Stimulated activated memory B cell treated with anti-CD40 and anti-IgM and Interleukin-4, amounts not matched to agents 10 μg/mL and 1 μg/mL and 100 μg/mL, for 72 hours (primary cell): ENCODE measurements around the gene MUC4.
A peak's percentile ranks its signal among the peaks of the same experiment; 100 is the strongest.

Experiments used
- ATAC-seq: fragments of 150-1000 bp; cut with Tn5 transposase; 2 replicates; pipeline ENCODE4 v1.10.0; 2021
- H3K27ac Mint-ChIP-seq: one replicate; pipeline ENCODE4 v1.8.0; 2022; ENCODE audit warnings: mild to moderate bottlenecking, mixed read lengths
- H3K27me3 Mint-ChIP-seq: one replicate; pipeline ENCODE4 v1.8.0; 2022; ENCODE audit warnings: mixed read lengths
- H3K36me3 Mint-ChIP-seq: one replicate; pipeline ENCODE4 v1.8.0; 2022; ENCODE audit warnings: mixed read lengths
- H3K4me1 Mint-ChIP-seq: one replicate; pipeline ENCODE4 v1.8.0; 2022; ENCODE audit warnings: mixed read lengths
- H3K4me3 Mint-ChIP-seq: one replicate; pipeline ENCODE4 v1.8.0; 2022; ENCODE audit warnings: mild to moderate bottlenecking, moderate library complexity, mixed read lengths
- H3K9me3 Mint-ChIP-seq: one replicate; pipeline ENCODE4 v1.8.0; 2022; ENCODE audit warnings: mixed read lengths

Gene MUC4

GRCh38 chr3:195811756-195812155 is at the start of gene MUC4:
Gene MUC4 (minus strand): TSS chr3:195811929. CDS start chr3:195811817, 112 bp downstream.
- H3K4me3 Mint-ChIP-seq, result no peak within 1 kb of the TSS
- H3K27me3 Mint-ChIP-seq, result peaks cover 63% of the 10 kb centered on the region
- no peaks in the 10 kb centered on the region for H3K36me3 Mint-ChIP-seq
- H3K9me3 Mint-ChIP-seq, result no peaks in the 10 kb centered on the region
- peaks cover 6% of the 10 kb centered on the region for H3K4me1 Mint-ChIP-seq
- H3K27ac Mint-ChIP-seq, result no peak within 1 kb of the TSS
- ATAC-seq, result no peak

GRCh38 chr3:195860456-195860855 is 48.7 kb upstream of the MUC4 start:
- H3K4me1 Mint-ChIP-seq, result peaks cover 22% of the 10 kb centered on the region
- H3K9me3 Mint-ChIP-seq, result no peaks in the 10 kb centered on the region
- peak overlapping the region; percentile 58 for H3K27ac Mint-ChIP-seq
- no peak overlapping the region for H3K4me3 Mint-ChIP-seq
- H3K36me3 Mint-ChIP-seq, result no peaks in the 10 kb centered on the region
- no peaks in the 10 kb centered on the region for H3K27me3 Mint-ChIP-seq
- ATAC-seq, result no peak

- no peak overlapping the region for H3K4me3 Mint-ChIP-seq
- H3K4me1 Mint-ChIP-seq, result peaks cover 19% of the 10 kb centered on the region
- peak overlapping the region; percentile 58 for H3K27ac Mint-ChIP-seq
- H3K27me3 Mint-ChIP-seq, result no peaks in the 10 kb centered on the region
- H3K36me3 Mint-ChIP-seq, result no peaks in the 10 kb centered on the region
- H3K9me3 Mint-ChIP-seq, result no peaks in the 10 kb centered on the region
- ATAC-seq, result no peak
Measured at GRCh38 chr3:195859846-195860411, 48.2 kb upstream of the MUC4 start.

- no peaks in the 10 kb centered on the region for H3K27me3 Mint-ChIP-seq
- peaks cover 19% of the 10 kb centered on the region for H3K4me1 Mint-ChIP-seq
- H3K4me3 Mint-ChIP-seq, result peak overlapping the region; percentile 53
- ATAC-seq, result peak; percentile 66
- no peaks in the 10 kb centered on the region for H3K36me3 Mint-ChIP-seq
- H3K27ac Mint-ChIP-seq, result peak overlapping the region; percentile 35
- no peaks in the 10 kb centered on the region for H3K9me3 Mint-ChIP-seq
Measured at GRCh38 chr3:195859061-195859845, 47.5 kb upstream of the MUC4 start.

GRCh38 chr3:195856410-195857084 is 44.8 kb upstream of the MUC4 start:
- Mint-ChIP-seq H3K27me3 (peaks cover 6% of the 10 kb centered on the region), H3K4me3 (no peak overlapping the region), H3K4me1 (peaks cover 12% of the 10 kb centered on the region), H3K9me3 (no peaks in the 10 kb centered on the region), H3K36me3 (no peaks in the 10 kb centered on the region), H3K27ac (no peak overlapping the region)
- no peak for ATAC-seq

GRCh38 chr3:195855471-195856409 is 44.0 kb upstream of the MUC4 start:
- no peak overlapping the region for H3K27ac Mint-ChIP-seq
- no peak for ATAC-seq
- no peaks in the 10 kb centered on the region for H3K9me3 Mint-ChIP-seq
- H3K4me1 Mint-ChIP-seq, result peaks cover 18% of the 10 kb centered on the region
- no peaks in the 10 kb centered on the region for H3K36me3 Mint-ChIP-seq
- H3K4me3 Mint-ChIP-seq, result no peak overlapping the region
- H3K27me3 Mint-ChIP-seq, result peaks cover 12% of the 10 kb centered on the region

GRCh38 chr3:195854628-195855294 is 43.0 kb upstream of the MUC4 start:
- H3K36me3 Mint-ChIP-seq, result no peaks in the 10 kb centered on the region
- H3K9me3 Mint-ChIP-seq, result no peaks in the 10 kb centered on the region
- peaks cover 12% of the 10 kb centered on the region for H3K27me3 Mint-ChIP-seq
- no peak overlapping the region for H3K27ac Mint-ChIP-seq
- ATAC-seq, result no peak
- H3K4me1 Mint-ChIP-seq, result peaks cover 16% of the 10 kb centered on the region
- H3K4me3 Mint-ChIP-seq, result no peak overlapping the region

GRCh38 chr3:195853996-195854395 is 42.3 kb upstream of the MUC4 start:
- H3K36me3 Mint-ChIP-seq, result no peaks in the 10 kb centered on the region
- H3K4me1 Mint-ChIP-seq, result peaks cover 9% of the 10 kb centered on the region
- no peak overlapping the region for H3K4me3 Mint-ChIP-seq
- H3K9me3 Mint-ChIP-seq, result no peaks in the 10 kb centered on the region
- no peak for ATAC-seq
- peaks cover 12% of the 10 kb centered on the region for H3K27me3 Mint-ChIP-seq
- H3K27ac Mint-ChIP-seq, result no peak overlapping the region

GRCh38 chr3:195853036-195853435 is 41.3 kb upstream of the MUC4 start:
- Mint-ChIP-seq H3K9me3 (no peaks in the 10 kb centered on the region), H3K27ac (no peak overlapping the region), H3K4me3 (no peak overlapping the region), H3K27me3 (peaks cover 15% of the 10 kb centered on the region), H3K4me1 (peaks cover 8% of the 10 kb centered on the region), H3K36me3 (no peaks in the 10 kb centered on the region)
- no peak for ATAC-seq

GRCh38 chr3:195850857-195851543 is 39.3 kb upstream of the MUC4 start:
- peak overlapping the region; percentile 35 for H3K27ac Mint-ChIP-seq
- H3K27me3 Mint-ChIP-seq, result peaks cover 29% of the 10 kb centered on the region
- peak overlapping the region; percentile 51 for H3K4me3 Mint-ChIP-seq
- peak; percentile 92 for ATAC-seq
- no peaks in the 10 kb centered on the region for H3K9me3 Mint-ChIP-seq
- no peaks in the 10 kb centered on the region for H3K36me3 Mint-ChIP-seq
- H3K4me1 Mint-ChIP-seq, result peaks cover 8% of the 10 kb centered on the region

GRCh38 chr3:195849322-195850074 is 37.8 kb upstream of the MUC4 start:
- Mint-ChIP-seq H3K4me3 (no peak overlapping the region), H3K36me3 (no peaks in the 10 kb centered on the region), H3K4me1 (peaks cover 8% of the 10 kb centered on the region), H3K27me3 (peaks cover 39% of the 10 kb centered on the region), H3K9me3 (no peaks in the 10 kb centered on the region), H3K27ac (no peak overlapping the region)
- ATAC-seq, result peak; percentile 22

- Mint-ChIP-seq H3K27me3 (peaks cover 49% of the 10 kb centered on the region), H3K9me3 (no peaks in the 10 kb centered on the region), H3K27ac (no peak overlapping the region), H3K4me1 (peaks cover 8% of the 10 kb centered on the region), H3K36me3 (no peaks in the 10 kb centered on the region), H3K4me3 (no peak overlapping the region)
- peak; percentile 3 for ATAC-seq
Measured at GRCh38 chr3:195847055-195847950, 35.6 kb upstream of the MUC4 start.

- ATAC-seq, result no peak
- Mint-ChIP-seq H3K27ac (no peak overlapping the region), H3K4me3 (no peak overlapping the region), H3K36me3 (no peaks in the 10 kb centered on the region), H3K27me3 (peaks cover 37% of the 10 kb centered on the region), H3K4me1 (no peaks in the 10 kb centered on the region), H3K9me3 (no peaks in the 10 kb centered on the region)
Measured at GRCh38 chr3:195845483-195845882, 33.8 kb upstream of the MUC4 start.
